ENCODE data around the gene CGNL1.

DNA sequence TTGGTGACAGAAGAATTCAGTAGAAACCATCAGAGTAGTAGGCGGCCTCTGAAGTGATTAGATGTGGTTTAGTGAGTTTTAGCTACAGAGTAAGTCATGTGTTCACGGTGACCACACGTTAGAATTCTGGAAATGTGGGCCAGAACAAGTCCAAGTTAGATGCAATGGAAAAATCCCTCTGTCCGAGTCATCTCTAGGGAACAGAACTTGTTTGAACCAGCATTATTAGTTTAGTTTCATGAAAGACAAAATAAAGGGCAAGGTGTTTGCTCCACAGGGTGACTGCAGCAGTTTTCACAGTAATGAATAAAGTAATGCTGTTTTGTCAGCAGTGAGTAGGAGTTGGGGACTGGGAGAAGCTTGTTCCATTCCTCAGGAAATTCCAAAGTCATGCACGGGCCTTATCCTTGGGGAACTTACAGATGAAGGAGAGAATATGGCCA, 100.2 kb downstream of the CGNL1 start:
- TF ChIP-seq, protein P1, sequence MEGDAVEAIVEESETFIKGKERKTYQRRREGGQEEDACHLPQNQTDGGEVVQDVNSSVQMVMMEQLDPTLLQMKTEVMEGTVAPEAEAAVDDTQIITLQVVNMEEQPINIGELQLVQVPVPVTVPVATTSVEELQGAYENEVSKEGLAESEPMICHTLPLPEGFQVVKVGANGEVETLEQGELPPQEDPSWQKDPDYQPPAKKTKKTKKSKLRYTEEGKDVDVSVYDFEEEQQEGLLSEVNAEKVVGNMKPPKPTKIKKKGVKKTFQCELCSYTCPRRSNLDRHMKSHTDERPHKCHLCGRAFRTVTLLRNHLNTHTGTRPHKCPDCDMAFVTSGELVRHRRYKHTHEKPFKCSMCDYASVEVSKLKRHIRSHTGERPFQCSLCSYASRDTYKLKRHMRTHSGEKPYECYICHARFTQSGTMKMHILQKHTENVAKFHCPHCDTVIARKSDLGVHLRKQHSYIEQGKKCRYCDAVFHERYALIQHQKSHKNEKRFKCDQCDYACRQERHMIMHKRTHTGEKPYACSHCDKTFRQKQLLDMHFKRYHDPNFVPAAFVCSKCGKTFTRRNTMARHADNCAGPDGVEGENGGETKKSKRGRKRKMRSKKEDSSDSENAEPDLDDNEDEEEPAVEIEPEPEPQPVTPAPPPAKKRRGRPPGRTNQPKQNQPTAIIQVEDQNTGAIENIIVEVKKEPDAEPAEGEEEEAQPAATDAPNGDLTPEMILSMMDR (IDR thresholded peaks at IDR 0.05; ENCODE audit: low read depth, low read length), result no peak
- no peak for TF ChIP-seq EZH2phosphoT487 (IDR thresholded peaks at IDR 0.05; ENCODE audit: low read depth)

All from OCI-LY3 (cell line).